ENCODE results near the gene CYP46A1.

Gene CYP46A1

GRCh38 chr14:99753225-99754140, 69.4 kb downstream of the CYP46A1 start:
- TF ChIP-seq, protein P1, sequence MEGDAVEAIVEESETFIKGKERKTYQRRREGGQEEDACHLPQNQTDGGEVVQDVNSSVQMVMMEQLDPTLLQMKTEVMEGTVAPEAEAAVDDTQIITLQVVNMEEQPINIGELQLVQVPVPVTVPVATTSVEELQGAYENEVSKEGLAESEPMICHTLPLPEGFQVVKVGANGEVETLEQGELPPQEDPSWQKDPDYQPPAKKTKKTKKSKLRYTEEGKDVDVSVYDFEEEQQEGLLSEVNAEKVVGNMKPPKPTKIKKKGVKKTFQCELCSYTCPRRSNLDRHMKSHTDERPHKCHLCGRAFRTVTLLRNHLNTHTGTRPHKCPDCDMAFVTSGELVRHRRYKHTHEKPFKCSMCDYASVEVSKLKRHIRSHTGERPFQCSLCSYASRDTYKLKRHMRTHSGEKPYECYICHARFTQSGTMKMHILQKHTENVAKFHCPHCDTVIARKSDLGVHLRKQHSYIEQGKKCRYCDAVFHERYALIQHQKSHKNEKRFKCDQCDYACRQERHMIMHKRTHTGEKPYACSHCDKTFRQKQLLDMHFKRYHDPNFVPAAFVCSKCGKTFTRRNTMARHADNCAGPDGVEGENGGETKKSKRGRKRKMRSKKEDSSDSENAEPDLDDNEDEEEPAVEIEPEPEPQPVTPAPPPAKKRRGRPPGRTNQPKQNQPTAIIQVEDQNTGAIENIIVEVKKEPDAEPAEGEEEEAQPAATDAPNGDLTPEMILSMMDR (IDR thresholded peaks at IDR 0.05; ENCODE audit: low read depth, low read length, missing control alignments): peak; percentile 13
- no peak overlapping the region for H3K4me3 ChIP-seq (ENCODE audit: low read depth, low read length)
- DNase-seq (ENCODE audit: low read depth): no peak
- in situ Hi-C loops (cut with HindIII; ENCODE audit: low sequenced_read_pairs): loop anchor here (10.0 kb wide), 1 partner anchor 121 kb away; no protein-coding TSS in a partner anchor

GRCh38 chr14:99754141-99755067, 70.3 kb downstream of the CYP46A1 start:
- no peak for DNase-seq (ENCODE audit: low read depth)
- TF ChIP-seq, protein P1 (IDR thresholded peaks at IDR 0.05; ENCODE audit: low read depth, low read length, missing control alignments): no peak
- in situ Hi-C loops (cut with HindIII; ENCODE audit: low sequenced_read_pairs): loop anchor here (10.0 kb wide), 1 partner anchor 120 kb away; no protein-coding TSS in a partner anchor
- no peak overlapping the region for H3K4me3 ChIP-seq (ENCODE audit: low read depth, low read length)

GRCh38 chr14:99755068-99755405, 70.9 kb downstream of the CYP46A1 start:
- no peak for DNase-seq (ENCODE audit: low read depth)
- in situ Hi-C loops (cut with HindIII; ENCODE audit: low sequenced_read_pairs): loop anchor here (10.0 kb wide), 1 partner anchor 120 kb away; no protein-coding TSS in a partner anchor
- H3K4me3 ChIP-seq (ENCODE audit: low read depth, low read length): no peak overlapping the region
- TF ChIP-seq, protein P1 (IDR thresholded peaks at IDR 0.05; ENCODE audit: low read depth, low read length, missing control alignments): no peak

DNA sequence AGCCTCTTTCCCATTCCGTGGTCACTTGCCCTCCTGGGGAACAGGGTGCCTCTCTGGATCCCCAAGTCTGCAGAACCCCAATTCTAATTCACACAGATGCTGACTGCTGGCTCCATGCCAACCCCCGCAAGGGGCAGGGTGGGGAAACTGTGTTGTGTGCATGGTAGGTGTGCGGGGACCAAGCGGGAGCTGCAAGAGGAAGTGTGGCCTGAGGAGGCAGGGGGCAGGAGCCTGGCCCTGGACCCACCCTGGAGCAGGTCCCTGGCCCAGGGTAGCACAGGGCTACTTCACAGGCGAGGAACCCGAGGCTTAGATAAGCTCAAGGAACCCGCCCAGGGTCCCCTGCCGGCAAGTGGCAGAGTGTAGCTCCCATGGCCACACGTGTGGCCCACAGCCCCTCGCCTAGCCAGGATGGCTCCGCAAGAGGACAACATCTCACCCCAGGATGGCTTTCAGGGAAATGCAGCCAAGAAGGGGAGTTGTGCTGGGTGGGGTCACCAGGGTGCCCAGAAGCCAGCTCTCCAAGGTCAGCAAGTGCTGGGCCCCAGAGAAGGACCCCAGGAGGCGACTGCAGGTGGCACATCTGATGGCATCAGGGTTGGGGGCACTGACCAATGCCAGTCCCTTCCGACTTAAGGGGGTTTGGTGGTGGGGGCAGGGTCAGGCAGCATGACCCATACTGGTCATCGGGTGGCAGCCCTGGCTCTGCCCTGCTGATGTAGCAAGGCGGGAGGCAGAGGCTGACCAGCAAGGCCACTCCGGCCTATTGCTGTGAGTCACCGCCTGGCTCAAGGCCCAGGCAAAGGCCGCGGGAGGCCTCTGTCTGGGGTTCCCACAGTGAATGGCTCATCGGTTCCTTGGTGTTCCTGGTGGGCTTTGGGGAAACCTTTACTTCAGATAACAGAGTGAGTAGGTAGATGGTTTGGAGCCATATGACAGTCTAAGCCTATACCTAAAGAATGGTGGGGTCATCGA, 71.8 kb downstream of the CYP46A1 start:
- in situ Hi-C loops (cut with HindIII; ENCODE audit: low sequenced_read_pairs): loop anchor here (10.0 kb wide), 1 partner anchor 119 kb away; no protein-coding TSS in a partner anchor
- TF ChIP-seq, protein P1 (IDR thresholded peaks at IDR 0.05; ENCODE audit: low read depth, low read length, missing control alignments): no peak
- peak; percentile 87 for DNase-seq (ENCODE audit: low read depth)
- no peak overlapping the region for H3K4me3 ChIP-seq (ENCODE audit: low read depth, low read length)

DNA sequence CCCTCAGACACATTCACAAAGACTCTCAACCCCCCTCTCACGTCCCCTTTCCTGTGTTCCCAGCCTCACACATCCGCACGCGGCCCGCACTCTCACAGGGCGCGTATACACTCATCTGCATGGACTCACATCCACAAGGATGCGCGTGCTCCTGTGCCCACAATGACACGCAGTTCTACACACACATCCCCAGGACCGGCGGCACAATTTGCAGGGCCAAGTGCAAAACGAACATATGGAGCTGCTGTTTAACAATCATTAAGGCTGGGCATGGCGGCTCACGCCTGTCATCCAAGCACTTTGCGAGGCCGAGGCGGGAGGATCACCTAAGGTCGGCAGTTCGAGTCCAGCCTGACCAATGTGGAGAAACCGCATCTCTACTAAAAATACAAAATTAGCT, 72.7 kb downstream of the CYP46A1 start:
- in situ Hi-C loops (cut with HindIII; ENCODE audit: low sequenced_read_pairs): loop anchor here (10.0 kb wide), 1 partner anchor 118 kb away; no protein-coding TSS in a partner anchor
- TF ChIP-seq, protein P1 (IDR thresholded peaks at IDR 0.05; ENCODE audit: low read depth, low read length, missing control alignments): no peak
- DNase-seq (ENCODE audit: low read depth): no peak
- H3K4me3 ChIP-seq (ENCODE audit: low read depth, low read length): no peak overlapping the region

Data from astrocyte of the cerebellum (primary cell).